ENCODE measurements around the gene CD36. TPM values are rescaled to one million over a fixed set of nuclear protein-coding genes. Genes with fewer than 3 reads are reported as not detected.

Gene CD36
- total and polyA plus RNA-seq, 2 donors: 24.1 to 399 TPM

GRCh38 chr7:80675090-80675489, 36.6 kb downstream of the CD36 start:
- no peaks in the 10 kb centered on the region for H3K36me3 ChIP-seq (ENCODE audit: insufficient read depth)
- no peak overlapping the region for H3K27ac ChIP-seq (ENCODE audit: low read depth)
- DNase-seq (ENCODE audit: extremely low spot score): no peak
- no peak overlapping the region for H3K4me3 ChIP-seq (ENCODE audit: low read depth, low read length)
- WGBS: 96% methylated on average over 1 of the region's 1 CpG
- no peaks in the 10 kb centered on the region for H3K4me1 ChIP-seq (ENCODE audit: insufficient read depth)

- DNase-seq (ENCODE audit: extremely low spot score): no peak
- H3K36me3 ChIP-seq (ENCODE audit: insufficient read depth): no peaks in the 10 kb centered on the region
- H3K4me1 ChIP-seq (ENCODE audit: insufficient read depth): no peaks in the 10 kb centered on the region
- 91% methylated on average over 2 of the region's 2 CpGs for WGBS
- H3K4me3 ChIP-seq (ENCODE audit: low read depth, low read length): no peak overlapping the region
- H3K27ac ChIP-seq (ENCODE audit: low read depth): no peak overlapping the region
Measured at GRCh38 chr7:80676404-80676803, 38.0 kb downstream of the CD36 start.

- H3K36me3 ChIP-seq (ENCODE audit: insufficient read depth): no peaks in the 10 kb centered on the region
- DNase-seq (ENCODE audit: extremely low spot score): no peak
- no peak overlapping the region for H3K4me3 ChIP-seq (ENCODE audit: low read depth, low read length)
- no peaks in the 10 kb centered on the region for H3K4me1 ChIP-seq (ENCODE audit: insufficient read depth)
- 83% methylated on average over 1 of the region's 1 CpG for WGBS
- no peak overlapping the region for H3K27ac ChIP-seq (ENCODE audit: low read depth)
Measured at GRCh38 chr7:80677629-80678028, 39.2 kb downstream of the CD36 start.

DNA sequence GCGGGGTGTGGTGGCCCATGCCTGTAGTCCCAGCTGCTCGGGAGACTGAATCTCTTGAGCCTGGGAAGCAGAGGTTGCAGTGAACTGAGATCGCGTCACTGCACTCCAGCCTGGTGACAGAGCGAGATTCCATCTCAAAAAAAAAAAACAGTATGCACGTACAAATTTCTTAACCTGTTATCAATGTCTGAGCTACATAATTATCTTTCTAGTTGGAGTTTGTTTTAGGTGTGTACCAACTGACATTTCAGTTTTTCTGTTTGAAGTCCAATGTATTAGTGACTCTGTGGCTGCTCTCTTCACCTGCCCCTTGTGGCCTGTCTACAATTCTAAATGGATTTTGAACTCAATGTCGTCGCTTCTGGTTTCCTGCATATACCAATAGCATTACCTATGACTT, 40.3 kb downstream of the CD36 start:
- WGBS: 90% methylated on average over 8 of the region's 8 CpGs
- no peak for DNase-seq (ENCODE audit: extremely low spot score)
- Histone ChIP-seq H3K4me1 (ENCODE audit: insufficient read depth) (no peaks in the 10 kb centered on the region), H3K36me3 (ENCODE audit: insufficient read depth) (no peaks in the 10 kb centered on the region), H3K27ac (ENCODE audit: low read depth) (no peak overlapping the region), H3K4me3 (ENCODE audit: low read depth, low read length) (no peak overlapping the region)

DNA sequence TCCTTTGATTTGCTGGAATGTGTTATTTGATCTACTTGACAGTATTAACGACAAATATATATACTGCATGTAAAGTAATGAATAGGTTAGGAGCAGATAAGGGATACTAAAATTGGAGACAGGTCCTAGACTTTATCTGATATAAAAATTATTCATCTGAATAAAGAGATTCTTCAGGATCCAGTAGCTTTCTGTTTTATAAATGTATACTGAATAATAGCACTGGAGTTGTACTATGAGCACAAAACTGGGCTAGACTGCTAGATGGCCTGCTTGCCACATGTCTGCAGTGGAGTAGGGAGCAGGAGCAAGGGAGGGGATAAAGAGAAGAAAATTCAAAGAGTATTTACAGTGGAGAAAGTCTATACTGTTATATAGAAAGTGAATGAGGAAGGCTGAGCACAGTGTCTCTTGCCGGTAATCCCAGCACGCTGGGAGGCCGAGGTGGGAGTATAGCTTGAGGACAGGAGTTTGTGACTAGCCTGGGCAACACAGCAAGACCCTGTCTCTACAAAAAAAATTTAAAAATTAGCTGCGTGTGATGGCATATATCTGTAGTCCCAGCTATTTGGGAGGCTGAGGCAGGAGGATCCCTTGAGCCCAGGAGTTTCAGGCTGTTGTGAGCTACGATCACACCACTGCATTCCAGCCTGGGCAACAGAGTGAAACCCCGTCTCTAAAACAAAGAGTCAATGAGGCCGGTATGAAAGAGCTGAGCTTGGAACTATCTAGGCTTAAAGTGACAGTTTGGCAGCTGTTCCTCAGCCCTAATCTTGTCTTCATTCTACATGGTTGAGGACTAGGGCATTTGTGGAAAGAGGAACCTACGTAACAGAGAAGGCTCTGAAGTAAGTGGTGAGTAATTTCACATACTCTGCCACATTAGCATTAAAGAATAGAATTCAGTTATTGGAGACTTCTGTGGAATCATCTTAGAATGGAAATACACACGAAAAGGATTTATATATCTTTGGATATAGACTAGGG, 41.8 kb downstream of the CD36 start:
- H3K27ac ChIP-seq (ENCODE audit: low read depth): no peak overlapping the region
- no peaks in the 10 kb centered on the region for H3K4me1 ChIP-seq (ENCODE audit: insufficient read depth)
- no peaks in the 10 kb centered on the region for H3K36me3 ChIP-seq (ENCODE audit: insufficient read depth)
- WGBS: 76% methylated on average over 10 of the region's 10 CpGs
- no peak for DNase-seq (ENCODE audit: extremely low spot score)
- H3K4me3 ChIP-seq (ENCODE audit: low read depth, low read length): no peak overlapping the region

- Histone ChIP-seq H3K36me3 (ENCODE audit: insufficient read depth) (no peaks in the 10 kb centered on the region), H3K27ac (ENCODE audit: low read depth) (no peak overlapping the region), H3K4me1 (ENCODE audit: insufficient read depth) (no peaks in the 10 kb centered on the region), H3K4me3 (ENCODE audit: low read depth, low read length) (no peak overlapping the region)
- no peak for DNase-seq (ENCODE audit: extremely low spot score)
Measured at GRCh38 chr7:80681272-80681885, 42.9 kb downstream of the CD36 start.

GRCh38 chr7:80682744-80683143, 44.3 kb downstream of the CD36 start:
- no peaks in the 10 kb centered on the region for H3K36me3 ChIP-seq (ENCODE audit: insufficient read depth)
- H3K4me1 ChIP-seq (ENCODE audit: insufficient read depth): no peaks in the 10 kb centered on the region
- H3K4me3 ChIP-seq (ENCODE audit: low read depth, low read length): no peak overlapping the region
- H3K27ac ChIP-seq (ENCODE audit: low read depth): no peak overlapping the region
- no peak for DNase-seq (ENCODE audit: extremely low spot score)
- 92% methylated on average over 19 of the region's 19 CpGs for WGBS

DNA sequence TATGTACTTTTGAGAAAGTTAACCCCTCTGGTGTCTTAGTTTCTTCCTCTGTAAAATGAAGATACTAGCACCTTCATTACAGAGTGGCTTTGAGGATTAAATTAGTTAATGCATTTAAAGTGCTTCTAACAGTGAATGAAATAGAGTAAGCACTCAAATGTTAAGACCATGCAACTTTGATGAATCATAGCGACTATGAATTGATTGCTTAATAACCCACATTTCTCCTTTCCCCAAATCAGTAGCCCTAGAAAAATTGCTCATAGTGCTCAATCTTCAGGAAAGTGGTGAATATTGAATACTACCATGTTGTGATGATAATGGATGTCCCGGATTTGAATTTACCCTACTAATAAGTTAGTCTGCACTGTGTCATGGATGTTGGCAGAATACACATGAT, 48.1 kb downstream of the CD36 start:
- Histone ChIP-seq H3K36me3 (ENCODE audit: insufficient read depth) (no peaks in the 10 kb centered on the region), H3K27ac (ENCODE audit: low read depth) (no peak overlapping the region), H3K4me1 (ENCODE audit: insufficient read depth) (no peaks in the 10 kb centered on the region), H3K4me3 (ENCODE audit: low read depth, low read length) (no peak overlapping the region)
- WGBS: 95% methylated on average over 2 of the region's 2 CpGs
- DNase-seq (ENCODE audit: extremely low spot score): no peak

DNA sequence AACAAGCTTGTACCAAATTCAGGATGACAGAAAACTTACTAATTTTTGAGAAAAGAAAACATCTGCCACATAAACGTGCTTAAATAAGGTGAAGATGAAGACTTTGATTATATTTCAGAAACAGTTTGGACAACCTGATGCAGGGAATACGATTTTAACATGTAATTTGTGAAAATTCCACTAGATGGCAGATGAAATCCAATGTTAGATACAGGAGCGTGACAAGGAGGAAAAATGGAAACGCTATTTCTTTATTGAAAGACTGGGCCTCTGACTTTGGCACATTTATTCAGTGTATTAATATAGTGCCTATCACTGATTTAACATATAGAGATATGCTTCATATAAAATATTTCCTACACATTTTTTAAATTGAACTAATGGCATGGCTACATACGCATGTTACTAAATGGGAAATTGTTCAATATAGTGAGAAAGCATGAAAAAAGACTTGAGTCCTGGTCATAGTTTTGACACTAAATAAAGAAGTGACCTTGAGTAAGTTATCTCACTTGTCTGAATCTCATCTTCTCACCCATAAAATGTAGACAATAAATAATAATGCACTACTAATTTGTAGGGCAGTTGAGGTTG, 60.7 kb downstream of the CD36 start:
- WGBS: 19% methylated on average over 5 of the region's 5 CpGs
- H3K36me3 ChIP-seq (ENCODE audit: insufficient read depth): no peaks in the 10 kb centered on the region
- no peak overlapping the region for H3K27ac ChIP-seq (ENCODE audit: low read depth)
- no peak for DNase-seq (ENCODE audit: extremely low spot score)
- no peaks in the 10 kb centered on the region for H3K4me1 ChIP-seq (ENCODE audit: insufficient read depth)
- no peak overlapping the region for H3K4me3 ChIP-seq (ENCODE audit: low read depth, low read length)

DNA sequence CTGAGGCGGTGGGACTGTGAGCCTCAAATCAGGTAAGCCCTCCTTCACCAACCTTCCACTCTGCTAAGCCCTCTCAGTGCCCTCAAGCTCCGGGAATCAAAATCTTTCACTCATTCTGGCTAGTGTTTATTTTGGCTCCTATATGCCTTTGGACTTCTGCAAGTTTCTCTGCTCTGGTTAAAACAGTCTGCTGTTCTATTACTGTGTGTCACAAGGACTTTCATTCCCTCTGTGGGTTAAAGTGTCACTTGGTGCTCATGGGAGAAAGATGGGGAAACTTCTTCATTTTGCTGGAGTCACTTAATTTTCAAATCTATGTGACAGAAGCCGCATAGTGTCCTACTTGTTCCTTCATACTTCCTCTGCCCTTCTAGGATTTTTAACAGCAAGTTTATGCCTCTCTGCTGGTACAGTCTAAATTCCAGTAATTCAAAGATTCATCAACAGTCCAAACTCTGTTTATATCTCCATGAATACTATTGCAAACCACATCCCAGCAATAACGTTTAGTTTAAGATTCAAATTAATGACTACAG, 61.3 kb downstream of the CD36 start:
- H3K4me1 ChIP-seq (ENCODE audit: insufficient read depth): no peaks in the 10 kb centered on the region
- H3K36me3 ChIP-seq (ENCODE audit: insufficient read depth): no peaks in the 10 kb centered on the region
- no peak for DNase-seq (ENCODE audit: extremely low spot score)
- no peak overlapping the region for H3K4me3 ChIP-seq (ENCODE audit: low read depth, low read length)
- no peak overlapping the region for H3K27ac ChIP-seq (ENCODE audit: low read depth)
- 46% methylated on average over 4 of the region's 4 CpGs for WGBS

DNA sequence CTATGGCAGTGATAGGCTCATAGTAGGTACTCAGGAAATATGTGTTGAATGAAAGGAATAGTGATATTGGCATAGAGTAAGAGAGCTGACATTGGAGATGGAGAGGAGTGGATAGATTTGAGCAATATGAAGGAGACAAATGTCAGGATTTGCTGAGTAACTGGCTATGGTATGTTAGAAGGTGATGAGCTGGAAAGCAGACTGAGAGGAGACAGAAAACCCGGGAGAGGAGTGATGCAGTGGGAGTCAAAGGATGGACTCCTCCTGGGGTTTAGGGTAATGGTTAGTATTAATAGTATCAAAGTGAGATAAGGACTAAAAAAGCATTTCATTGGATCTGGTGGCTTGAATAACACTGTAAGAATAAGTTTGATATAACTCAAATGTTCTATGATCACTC, 64.8 kb downstream of the CD36 start:
- Histone ChIP-seq H3K4me3 (ENCODE audit: low read depth, low read length) (no peak overlapping the region), H3K36me3 (ENCODE audit: insufficient read depth) (no peaks in the 10 kb centered on the region), H3K4me1 (ENCODE audit: insufficient read depth) (no peaks in the 10 kb centered on the region), H3K27ac (ENCODE audit: low read depth) (no peak overlapping the region)
- 76% methylated on average over 1 of the region's 1 CpG for WGBS
- no peak for DNase-seq (ENCODE audit: extremely low spot score)

DNA sequence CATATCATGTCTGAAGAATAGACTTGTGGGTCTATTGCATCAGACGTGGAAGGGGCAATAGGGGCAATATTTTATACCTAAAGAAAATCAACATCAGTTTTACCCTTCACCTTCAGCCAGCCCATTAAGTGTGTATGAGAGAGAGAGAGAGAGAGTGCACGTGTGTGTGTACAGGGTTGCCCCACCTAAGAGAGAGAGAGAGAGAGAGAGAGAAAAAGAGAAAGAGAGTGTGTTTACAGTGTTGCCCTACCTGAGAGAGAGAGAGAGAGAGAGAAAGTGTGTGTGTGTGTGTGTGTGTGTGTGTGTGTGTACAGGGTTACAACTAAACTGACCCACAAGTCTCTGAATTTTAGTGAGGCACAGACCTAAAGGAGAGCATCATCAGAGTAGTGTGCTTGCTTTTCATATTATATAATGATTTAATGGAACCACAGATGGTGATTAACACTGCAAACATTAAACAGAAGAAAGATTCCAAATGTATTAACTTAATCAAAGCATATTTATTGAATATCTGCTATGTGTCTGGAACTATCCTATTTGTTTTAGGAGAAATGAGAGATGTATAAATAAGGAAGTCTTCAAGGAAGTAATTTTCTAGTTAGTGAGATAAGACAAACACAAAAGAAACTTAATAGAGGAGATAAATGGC, 66.8 kb downstream of the CD36 start:
- WGBS: 83% methylated on average over 2 of the region's 2 CpGs
- Histone ChIP-seq H3K36me3 (ENCODE audit: insufficient read depth) (no peaks in the 10 kb centered on the region), H3K27ac (ENCODE audit: low read depth) (no peak overlapping the region), H3K4me1 (ENCODE audit: insufficient read depth) (no peaks in the 10 kb centered on the region), H3K4me3 (ENCODE audit: low read depth, low read length) (no peak overlapping the region)
- no peak for DNase-seq (ENCODE audit: extremely low spot score)

DNA sequence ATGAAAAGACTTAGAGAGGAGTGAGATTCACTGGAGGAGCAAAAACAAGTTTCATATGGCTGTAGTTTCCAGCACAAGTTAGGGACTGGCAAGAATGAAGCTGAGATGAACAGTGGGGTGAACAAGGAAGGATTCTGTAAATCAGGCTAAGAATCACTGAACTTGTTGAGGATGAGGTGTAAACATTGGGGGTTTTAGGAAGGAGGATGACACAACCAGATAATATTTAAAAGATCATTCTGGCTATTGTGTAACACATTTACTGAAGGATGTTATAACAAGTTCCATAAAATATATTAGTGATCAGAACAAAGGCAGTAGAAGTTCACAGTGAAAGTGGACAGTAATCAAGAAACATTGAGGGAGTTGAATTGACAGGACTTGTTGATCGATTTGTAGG, 68.9 kb downstream of the CD36 start:
- Histone ChIP-seq H3K4me3 (ENCODE audit: low read depth, low read length) (no peak overlapping the region), H3K36me3 (ENCODE audit: insufficient read depth) (no peaks in the 10 kb centered on the region), H3K4me1 (ENCODE audit: insufficient read depth) (no peaks in the 10 kb centered on the region), H3K27ac (ENCODE audit: low read depth) (no peak overlapping the region)
- DNase-seq (ENCODE audit: extremely low spot score): no peak
- WGBS: 90% methylated on average over 1 of the region's 1 CpG
